Activated CD4-positive, alpha-beta T cell treated with anti-CD3 and anti-CD28 coated beads, Interleukin-2, amount 50 U/mL, for 4 hours (primary cell): ENCODE data around the gene C15orf61.

Experiments used
- DNase-seq, 2 experiments: peaks; one replicate each; pipeline ENCODE4 v3.0.0-alpha.2; 2020

Gene C15orf61

DNA sequence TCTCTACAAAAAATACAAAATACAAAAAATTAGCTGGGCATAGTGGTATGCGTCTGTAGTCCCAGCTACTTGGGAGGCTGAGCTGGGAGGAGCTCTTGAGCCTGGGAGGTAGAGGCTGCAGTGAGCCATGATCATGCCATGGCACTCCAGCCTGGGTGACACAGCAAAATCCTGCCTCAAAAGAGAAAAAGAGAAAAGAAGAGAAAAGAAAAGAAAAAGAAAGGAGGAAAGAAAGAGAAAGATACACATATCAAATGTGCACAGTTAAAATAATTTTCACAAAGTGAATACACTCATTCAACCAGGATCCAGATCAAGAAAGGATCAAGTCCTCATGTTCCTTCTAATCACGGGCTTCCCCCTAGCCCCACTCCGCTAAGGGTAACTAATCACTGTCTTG, 5.8 kb upstream of the C15orf61 start:
- DNase-seq: no peak

GRCh38 chr15:67515557-67515956, 5.4 kb upstream of the C15orf61 start:
- no peak for DNase-seq

GRCh38 chr15:67520321-67521028, 456 bp upstream of the C15orf61 start:
- no peak for DNase-seq

GRCh38 chr15:67521783-67522568, 1.0 kb downstream of the C15orf61 start:
- DNase-seq: no peak

- DNase-seq: no peak
Observed at GRCh38 chr15:67523330-67523729, 2.4 kb downstream of the C15orf61 start.

GRCh38 chr15:67524235-67524634, 3.3 kb downstream of the C15orf61 start:
- DNase-seq: no peak

GRCh38 chr15:67528513-67528912, 7.6 kb downstream of the C15orf61 start:
- no peak for DNase-seq

GRCh38 chr15:67531379-67531914, 10.5 kb downstream of the C15orf61 start:
- no peak for DNase-seq

GRCh38 chr15:67533873-67534272, 12.9 kb downstream of the C15orf61 start:
- DNase-seq: no peak

GRCh38 chr15:67534360-67534759, 13.4 kb downstream of the C15orf61 start:
- DNase-seq: no peak

DNA sequence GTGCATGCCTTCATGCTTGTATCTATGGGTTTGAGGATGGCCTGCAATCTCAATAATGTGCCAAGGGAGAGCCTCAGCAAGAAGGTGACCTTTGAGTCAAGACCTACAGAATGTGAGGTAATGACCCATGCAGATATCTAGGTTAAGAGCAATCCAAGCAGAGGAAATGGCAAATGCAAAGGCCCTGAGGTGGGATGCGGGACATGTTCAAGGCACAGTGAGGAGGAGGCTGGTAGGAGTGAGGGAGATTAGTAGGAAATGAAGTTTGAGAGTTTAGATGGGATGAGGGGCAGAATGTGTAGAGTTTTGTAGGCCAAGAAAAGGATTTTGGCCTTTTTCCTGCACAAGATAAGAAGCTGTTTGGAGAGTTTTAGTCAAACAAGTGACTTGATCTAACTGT, 16.8 kb downstream of the C15orf61 start:
- DNase-seq: no peak

DNA sequence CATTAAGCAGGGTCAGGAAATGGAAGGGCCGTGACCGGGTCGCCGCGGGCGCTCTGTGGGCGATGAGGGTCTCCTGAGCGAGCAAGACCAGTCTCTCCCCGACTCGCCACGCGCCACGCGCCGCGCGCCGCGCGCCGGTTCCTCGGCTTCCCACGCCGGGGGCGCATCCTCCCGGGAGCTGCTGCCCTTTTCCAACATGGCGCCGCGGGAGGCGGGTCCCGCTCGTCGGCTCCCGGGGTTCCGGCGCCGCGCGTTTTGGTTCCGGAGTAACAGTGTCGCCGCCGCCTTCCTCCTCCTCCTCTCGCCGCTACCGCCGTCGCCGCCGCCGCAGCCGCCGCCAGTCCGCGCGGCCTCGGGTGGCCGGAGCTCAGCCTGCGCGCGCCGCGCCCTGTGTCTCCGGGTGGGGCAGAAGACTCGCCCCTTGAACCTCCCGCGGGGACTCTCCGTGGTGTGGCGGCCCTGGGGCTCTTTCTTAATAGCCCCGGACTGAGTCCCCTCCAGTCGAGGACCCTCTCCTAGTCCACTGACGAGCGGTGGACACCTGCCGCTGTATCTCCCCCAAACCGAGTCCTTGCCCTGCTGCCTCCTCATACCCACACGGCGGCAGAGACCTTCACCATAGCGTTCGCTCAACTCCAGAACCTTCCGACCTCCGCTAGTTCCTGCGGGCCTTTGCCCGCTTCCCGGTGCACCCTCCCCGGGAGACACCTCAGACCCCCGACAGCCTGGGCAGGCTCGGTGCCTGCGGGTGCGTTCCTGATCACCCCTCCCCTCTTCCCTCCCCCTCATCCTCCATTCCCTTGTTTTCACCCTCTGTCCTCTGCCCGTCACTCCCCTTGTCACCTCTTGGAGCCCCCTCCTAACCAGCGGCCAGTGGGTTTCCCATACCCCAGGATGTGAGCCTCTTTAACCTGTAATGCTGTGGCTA, 21.8 kb downstream of the C15orf61 start, which contains the start of gene MAP2K5:
Gene MAP2K5 (plus strand): TSS at position 284 of the 928 bp plus-strand sequence. CDS start 633 bp downstream, at position 917.
- DNase-seq: peak; percentile 77

- no peak for DNase-seq
Observed at GRCh38 chr15:67543348-67543718, 22.4 kb downstream of the C15orf61 start.

DNA sequence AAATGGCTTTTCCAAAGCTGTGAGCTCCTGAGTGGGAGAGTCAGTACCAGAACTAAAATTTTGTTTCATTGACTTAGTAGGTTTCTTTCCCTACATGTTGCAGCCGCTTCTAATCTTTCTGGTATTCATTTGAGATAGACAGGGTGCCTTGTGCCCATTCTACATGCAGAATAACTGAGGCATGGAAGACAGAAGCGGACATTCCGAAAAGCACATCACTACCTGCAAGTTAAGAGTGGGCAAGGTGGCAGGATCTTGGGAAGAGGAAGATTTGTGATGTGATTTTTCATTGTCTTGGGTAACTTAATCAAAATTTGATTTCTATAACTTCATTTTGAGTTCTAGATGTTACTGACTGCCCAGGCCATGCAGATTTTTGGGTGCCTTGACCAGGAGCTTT, 23.5 kb downstream of the C15orf61 start:
- DNase-seq: no peak

- DNase-seq: no peak
Observed at GRCh38 chr15:67545864-67546263, 24.9 kb downstream of the C15orf61 start.

DNA sequence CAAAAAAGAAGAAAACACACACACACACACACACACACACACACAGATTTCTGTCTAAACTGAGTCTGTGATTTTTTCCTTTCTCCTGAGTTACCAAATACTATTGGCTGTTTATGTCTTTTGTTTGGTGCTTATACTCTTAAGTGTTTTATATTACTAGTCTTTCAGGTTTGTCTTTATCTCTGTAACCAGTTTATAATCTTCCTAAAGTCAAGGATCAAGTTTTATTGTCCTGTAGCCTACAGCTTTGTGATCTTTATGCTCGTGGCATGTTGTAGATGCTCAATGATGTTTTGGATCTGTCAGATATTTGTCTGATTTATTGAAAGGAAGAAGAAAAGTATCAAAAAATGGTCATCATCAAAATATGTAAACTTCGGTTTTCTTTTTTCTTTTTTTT, 26.1 kb downstream of the C15orf61 start:
- no peak for DNase-seq

GRCh38 chr15:67547836-67548235, 26.9 kb downstream of the C15orf61 start:
- no peak for DNase-seq

GRCh38 chr15:67548236-67548852, 27.4 kb downstream of the C15orf61 start:
- DNase-seq: no peak

- no peak for DNase-seq
Observed at GRCh38 chr15:67548862-67549651, 28.1 kb downstream of the C15orf61 start.

DNA sequence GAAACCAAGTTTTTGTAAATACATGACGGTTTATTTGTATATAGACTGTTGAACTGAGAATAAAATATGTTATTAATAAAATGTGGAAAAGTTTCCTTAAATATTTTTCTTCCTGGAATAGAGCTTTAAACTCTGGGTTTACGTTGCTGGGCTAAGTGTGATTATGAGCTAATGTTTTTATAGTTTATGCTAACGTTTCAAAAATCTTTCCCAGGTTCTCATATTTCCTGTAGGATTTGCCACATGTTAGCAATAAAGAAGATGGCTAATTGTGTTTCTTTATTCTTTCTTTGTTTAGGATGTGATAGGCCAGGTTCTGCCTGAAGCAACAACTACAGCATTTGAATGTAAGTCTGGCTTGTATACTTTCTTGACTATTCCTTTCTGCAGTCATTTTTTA, 28.8 kb downstream of the C15orf61 start:
- no peak for DNase-seq

- no peak for DNase-seq
Observed at GRCh38 chr15:67550522-67550921, 29.6 kb downstream of the C15orf61 start.
